Activated CD4-positive, CD25-positive, alpha-beta regulatory T cell treated with anti-CD3 and anti-CD28 coated beads, Interleukin-2, amount 50 U/mL, for 24 hours (primary cell): ENCODE measurements around the gene QKI.

Experiments used
- ATAC-seq, 2 donors: fragments of 150-1000 bp; cut with Tn5 transposase; one replicate each; pipeline ENCODE4 v1.10.0; 2021; ENCODE audit warnings: mild to moderate bottlenecking in 1 of 2, moderate library complexity in 1 of 2

QKI gene

GRCh38 chr6:163625265-163625664 lies 210.7 kb downstream of the QKI start:
- no peak for ATAC-seq

GRCh38 chr6:163626073-163626867 lies 211.8 kb downstream of the QKI start:
- no peak for ATAC-seq

- no peak for ATAC-seq
Observed at GRCh38 chr6:163627274-163628062, 212.9 kb downstream of the QKI start.
